Measurements from ENCODE around the gene TBX4. TPM values are rescaled to one million over a fixed set of nuclear protein-coding genes. Genes with fewer than 3 reads are reported as not detected.

The TBX4 gene
- total and polyA plus RNA-seq, 2 of the 13 experiments (the other 11 are each of a cell fraction or from before 2014, with no cell fraction given): 0.11 to 1.1 TPM

DNA sequence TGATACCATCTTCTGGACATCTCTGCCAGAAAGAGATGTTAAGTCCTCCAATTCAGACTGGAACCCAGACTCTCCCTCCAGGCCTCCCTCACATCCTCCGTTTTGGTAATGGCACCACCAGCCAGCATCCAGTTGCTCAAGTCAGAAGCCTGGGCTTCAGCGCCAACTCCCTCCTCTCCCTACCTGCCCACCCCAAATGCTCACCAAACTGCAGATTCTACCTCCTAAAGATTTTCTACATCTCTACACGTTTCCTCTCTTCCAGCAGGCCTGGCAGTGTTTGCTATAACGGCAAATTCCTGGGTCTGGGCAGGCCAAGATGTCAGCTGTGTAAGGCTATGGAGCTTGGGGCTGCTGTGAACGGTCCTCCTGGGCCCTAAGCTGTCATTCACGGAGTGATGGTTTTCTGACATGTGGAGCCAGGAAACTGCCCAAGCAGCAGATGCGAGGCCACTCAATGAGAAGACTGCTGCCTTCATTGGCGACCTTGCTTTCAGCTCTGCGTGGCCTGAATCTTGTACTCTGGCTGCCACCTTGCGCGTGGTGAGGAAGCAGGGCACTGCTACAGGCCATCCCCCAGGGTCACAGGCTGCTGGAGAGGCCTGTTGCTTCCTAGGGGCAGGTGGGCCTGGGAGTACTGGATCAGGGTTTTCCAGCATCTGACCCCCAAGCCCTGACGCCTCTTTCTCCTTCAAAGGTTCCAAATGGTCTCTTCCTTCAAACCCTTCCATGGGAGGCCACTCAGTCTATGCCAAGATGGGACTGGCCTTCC is 37.7 kb downstream of the TBX4 start (continued):
- TF ChIP-seq RXRB (CRISPR knock-in tag; IDR thresholded peaks at IDR 0.05; ENCODE audit: borderline replicate concordance) (no peak), ZNF468 (CRISPR knock-in tag; IDR thresholded peaks at IDR 0.05) (no peak), ZNF782 (CRISPR knock-in tag; IDR thresholded peaks at IDR 0.05; ENCODE audit: borderline replicate concordance) (no peak), FLYWCH1 (CRISPR knock-in tag; IDR thresholded peaks at IDR 0.05) (no peak), XRCC5 (optimal IDR thresholded peaks at IDR 0.05; ENCODE audit: low read length) (peak; percentile 10), ZNF839 (CRISPR knock-in tag; IDR thresholded peaks at IDR 0.05; ENCODE audit: borderline replicate concordance) (peak; percentile 85; the same call in 1 of the 2 replicates), ATF2 (CRISPR knock-in tag; IDR thresholded peaks at IDR 0.05) (0 out of 2 replicates have a peak, but pooled peaks have one; percentile 2), NFE2L1 (CRISPR knock-in tag; IDR thresholded peaks at IDR 0.05; ENCODE audit: borderline replicate concordance) (peak; percentile 64; the same call in 1 of the 2 replicates), ZNF354B (CRISPR knock-in tag; IDR thresholded peaks at IDR 0.05) (no peak), MEIS2 (CRISPR knock-in tag; IDR thresholded peaks at IDR 0.05) (0 out of 2 replicates have a peak, but pooled peaks have one; percentile 15), ZNF501 (CRISPR knock-in tag; IDR thresholded peaks at IDR 0.05) (0 out of 2 replicates have a peak, but pooled peaks have one; percentile 59), ZFP41 (CRISPR knock-in tag; IDR thresholded peaks at IDR 0.05; ENCODE audit: borderline replicate concordance) (peak; percentile 46; the same call in 1 of the 2 replicates), ZFX (CRISPR knock-in tag; IDR thresholded peaks at IDR 0.05; ENCODE audit: low read depth) (peak; percentile 61), CC2D1A (CRISPR knock-in tag; IDR thresholded peaks at IDR 0.05) (no peak)
- TF ChIP-seq, protein P1, sequence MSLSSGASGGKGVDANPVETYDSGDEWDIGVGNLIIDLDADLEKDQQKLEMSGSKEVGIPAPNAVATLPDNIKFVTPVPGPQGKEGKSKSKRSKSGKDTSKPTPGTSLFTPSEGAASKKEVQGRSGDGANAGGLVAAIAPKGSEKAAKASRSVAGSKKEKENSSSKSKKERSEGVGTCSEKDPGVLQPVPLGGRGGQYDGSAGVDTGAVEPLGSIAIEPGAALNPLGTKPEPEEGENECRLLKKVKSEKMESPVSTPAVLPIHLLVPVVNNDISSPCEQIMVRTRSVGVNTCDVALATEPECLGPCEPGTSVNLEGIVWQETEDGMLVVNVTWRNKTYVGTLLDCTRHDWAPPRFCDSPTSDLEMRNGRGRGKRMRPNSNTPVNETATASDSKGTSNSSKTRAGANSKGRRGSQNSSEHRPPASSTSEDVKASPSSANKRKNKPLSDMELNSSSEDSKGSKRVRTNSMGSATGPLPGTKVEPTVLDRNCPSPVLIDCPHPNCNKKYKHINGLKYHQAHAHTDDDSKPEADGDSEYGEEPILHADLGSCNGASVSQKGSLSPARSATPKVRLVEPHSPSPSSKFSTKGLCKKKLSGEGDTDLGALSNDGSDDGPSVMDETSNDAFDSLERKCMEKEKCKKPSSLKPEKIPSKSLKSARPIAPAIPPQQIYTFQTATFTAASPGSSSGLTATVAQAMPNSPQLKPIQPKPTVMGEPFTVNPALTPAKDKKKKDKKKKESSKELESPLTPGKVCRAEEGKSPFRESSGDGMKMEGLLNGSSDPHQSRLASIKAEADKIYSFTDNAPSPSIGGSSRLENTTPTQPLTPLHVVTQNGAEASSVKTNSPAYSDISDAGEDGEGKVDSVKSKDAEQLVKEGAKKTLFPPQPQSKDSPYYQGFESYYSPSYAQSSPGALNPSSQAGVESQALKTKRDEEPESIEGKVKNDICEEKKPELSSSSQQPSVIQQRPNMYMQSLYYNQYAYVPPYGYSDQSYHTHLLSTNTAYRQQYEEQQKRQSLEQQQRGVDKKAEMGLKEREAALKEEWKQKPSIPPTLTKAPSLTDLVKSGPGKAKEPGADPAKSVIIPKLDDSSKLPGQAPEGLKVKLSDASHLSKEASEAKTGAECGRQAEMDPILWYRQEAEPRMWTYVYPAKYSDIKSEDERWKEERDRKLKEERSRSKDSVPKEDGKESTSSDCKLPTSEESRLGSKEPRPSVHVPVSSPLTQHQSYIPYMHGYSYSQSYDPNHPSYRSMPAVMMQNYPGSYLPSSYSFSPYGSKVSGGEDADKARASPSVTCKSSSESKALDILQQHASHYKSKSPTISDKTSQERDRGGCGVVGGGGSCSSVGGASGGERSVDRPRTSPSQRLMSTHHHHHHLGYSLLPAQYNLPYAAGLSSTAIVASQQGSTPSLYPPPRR (CRISPR knock-in tag; IDR thresholded peaks at IDR 0.05; ENCODE audit: borderline replicate concordance): no peak
- TF ChIP-seq, protein P2, sequence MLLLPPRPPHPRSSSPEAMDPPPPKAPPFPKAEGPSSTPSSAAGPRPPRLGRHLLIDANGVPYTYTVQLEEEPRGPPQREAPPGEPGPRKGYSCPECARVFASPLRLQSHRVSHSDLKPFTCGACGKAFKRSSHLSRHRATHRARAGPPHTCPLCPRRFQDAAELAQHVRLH (CRISPR knock-in tag; IDR thresholded peaks at IDR 0.05; ENCODE audit: borderline replicate concordance, low read depth): 0 out of 2 replicates have a peak, but pooled peaks have one; percentile 13
- TF ChIP-seq, protein P3, sequence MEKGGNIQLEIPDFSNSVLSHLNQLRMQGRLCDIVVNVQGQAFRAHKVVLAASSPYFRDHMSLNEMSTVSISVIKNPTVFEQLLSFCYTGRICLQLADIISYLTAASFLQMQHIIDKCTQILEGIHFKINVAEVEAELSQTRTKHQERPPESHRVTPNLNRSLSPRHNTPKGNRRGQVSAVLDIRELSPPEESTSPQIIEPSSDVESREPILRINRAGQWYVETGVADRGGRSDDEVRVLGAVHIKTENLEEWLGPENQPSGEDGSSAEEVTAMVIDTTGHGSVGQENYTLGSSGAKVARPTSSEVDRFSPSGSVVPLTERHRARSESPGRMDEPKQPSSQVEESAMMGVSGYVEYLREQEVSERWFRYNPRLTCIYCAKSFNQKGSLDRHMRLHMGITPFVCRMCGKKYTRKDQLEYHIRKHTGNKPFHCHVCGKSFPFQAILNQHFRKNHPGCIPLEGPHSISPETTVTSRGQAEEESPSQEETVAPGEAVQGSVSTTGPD (CRISPR knock-in tag; IDR thresholded peaks at IDR 0.05): 0 out of 2 replicates have a peak, but pooled peaks have one; percentile 37

All from HepG2 (cell line).